Smooth muscle cell of the brain vasculature (primary cell): Measurements from ENCODE around the gene ZNF175.

Experiments
- DNase-seq: peaks from one replicate; pipeline ENCODE4 v3.0.0-alpha.2; 2012; ENCODE audit warnings: low read depth, low spot score

The ZNF175 gene

GRCh38 chr19:51570962-51571575, at the start of gene ZNF175:
Gene ZNF175 (plus strand): TSS chr19:51571283. CDS start chr19:51573330, 2,047 bp downstream.
- peak; percentile 94 for DNase-seq

DNA sequence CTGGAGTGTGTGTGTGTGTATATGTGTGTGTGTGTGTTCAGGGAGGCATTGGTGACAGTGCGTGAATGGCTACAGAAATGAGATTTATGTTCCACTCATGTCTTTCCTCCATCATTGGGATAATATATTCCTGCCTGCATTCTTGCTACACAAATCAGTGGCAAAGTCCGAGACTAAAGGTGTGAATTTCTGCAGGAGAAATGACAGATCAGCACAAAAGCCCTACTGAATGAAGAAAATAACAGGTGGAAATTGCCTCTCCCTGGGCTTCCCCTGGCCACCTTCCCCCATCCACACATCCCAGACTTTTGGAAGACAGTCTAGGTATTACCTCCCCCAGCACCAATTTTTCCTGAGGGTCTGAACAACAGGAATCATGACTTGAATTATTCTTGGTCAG, 49.7 kb upstream of the ZNF175 start:
- DNase-seq: no peak

DNA sequence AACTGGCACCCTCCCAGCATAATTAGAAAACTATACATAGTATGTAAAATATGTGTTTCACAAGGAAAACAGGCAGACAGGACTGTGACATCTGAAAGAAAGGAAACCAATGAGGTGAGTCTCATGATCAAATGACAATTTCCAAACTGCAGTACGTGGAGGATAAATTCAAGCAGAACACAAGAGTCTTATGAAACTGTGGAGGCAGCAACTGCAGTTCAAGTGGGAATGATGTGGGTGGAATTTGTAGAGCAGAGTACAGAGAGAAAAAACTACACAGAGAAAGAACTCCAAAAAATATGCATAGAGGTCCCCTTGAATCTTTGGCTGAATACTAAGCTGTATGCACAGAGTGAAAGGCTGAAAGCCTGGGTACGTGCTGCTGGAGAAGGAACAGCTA, 49.3 kb upstream of the ZNF175 start:
- DNase-seq: no peak

- no peak for DNase-seq
Observed at GRCh38 chr19:51524666-51525264, 46.3 kb upstream of the ZNF175 start.

GRCh38 chr19:51525651-51526050, 45.4 kb upstream of the ZNF175 start:
- DNase-seq: no peak

GRCh38 chr19:51529301-51529700, 41.8 kb upstream of the ZNF175 start:
- no peak for DNase-seq

DNA sequence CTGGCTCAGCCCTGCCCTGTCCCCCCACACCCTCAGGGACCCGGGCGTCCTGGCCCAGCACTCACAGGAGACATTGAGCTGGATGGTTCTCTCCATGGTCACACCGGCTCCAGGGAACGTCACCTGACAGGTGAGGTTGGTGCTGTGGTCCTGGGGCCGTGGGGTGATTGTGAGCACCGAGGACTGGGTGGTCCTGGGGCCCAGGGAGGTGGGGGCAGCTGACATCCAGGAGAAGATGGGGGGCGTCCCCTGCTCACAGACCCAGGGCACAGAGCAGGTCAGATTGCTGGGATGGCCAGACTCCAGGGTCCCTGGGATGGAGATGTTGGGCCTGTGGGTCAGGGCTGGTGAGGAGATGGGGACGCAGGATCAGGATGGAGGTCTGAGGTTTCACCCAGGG, 40.5 kb upstream of the ZNF175 start:
- DNase-seq: no peak

- no peak for DNase-seq
Observed at GRCh38 chr19:51531349-51532315, 39.5 kb upstream of the ZNF175 start, which contains the start of gene SIGLEC6. Gene SIGLEC6 (minus strand): TSS chr19:51531670. CDS start chr19:51531648, 22 bp downstream.

DNA sequence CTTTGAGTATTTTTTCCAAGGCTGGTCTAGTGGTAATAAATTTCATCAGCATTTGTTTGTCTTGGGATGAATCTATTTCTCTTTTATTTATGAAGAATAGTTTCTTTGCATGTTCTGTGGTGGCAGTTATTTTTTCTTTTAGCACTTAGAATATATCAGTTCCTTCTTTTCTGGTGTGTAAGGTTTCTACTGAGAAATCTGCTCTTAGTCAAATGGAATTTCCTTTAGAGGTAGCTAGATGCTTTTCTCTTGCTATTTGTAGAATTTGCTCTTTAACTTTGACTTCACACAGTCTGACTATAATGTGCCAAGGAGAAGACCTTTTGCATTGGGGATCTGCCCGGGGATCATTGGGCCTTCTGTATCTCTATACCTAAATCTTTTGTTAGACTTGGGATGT, 35.5 kb upstream of the ZNF175 start:
- DNase-seq: no peak

DNA sequence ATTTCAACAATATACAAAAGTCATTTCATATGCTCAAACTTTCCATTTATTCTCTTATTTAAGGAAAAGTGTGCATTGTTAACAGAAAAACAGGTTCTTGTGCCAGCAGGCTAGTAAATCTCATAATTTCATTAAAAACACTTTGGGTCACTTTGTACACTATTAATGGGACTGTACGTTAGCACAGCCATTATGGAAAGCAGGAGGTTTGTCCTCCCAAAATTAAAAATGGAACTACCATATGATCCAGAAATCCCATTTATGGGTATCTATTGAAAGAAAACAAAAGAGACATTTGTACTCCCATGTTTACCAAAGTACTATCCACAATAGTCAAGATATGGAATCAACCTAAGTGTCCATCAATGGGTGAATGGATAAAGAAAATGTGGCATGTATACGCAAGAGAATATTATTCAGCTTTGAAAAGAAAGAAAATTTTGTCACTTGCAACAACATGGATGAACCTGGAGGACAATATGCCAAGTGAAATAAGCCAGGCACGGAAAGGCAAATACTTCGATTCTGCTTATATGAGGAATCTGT, 31.2 kb upstream of the ZNF175 start:
- DNase-seq: no peak

DNA sequence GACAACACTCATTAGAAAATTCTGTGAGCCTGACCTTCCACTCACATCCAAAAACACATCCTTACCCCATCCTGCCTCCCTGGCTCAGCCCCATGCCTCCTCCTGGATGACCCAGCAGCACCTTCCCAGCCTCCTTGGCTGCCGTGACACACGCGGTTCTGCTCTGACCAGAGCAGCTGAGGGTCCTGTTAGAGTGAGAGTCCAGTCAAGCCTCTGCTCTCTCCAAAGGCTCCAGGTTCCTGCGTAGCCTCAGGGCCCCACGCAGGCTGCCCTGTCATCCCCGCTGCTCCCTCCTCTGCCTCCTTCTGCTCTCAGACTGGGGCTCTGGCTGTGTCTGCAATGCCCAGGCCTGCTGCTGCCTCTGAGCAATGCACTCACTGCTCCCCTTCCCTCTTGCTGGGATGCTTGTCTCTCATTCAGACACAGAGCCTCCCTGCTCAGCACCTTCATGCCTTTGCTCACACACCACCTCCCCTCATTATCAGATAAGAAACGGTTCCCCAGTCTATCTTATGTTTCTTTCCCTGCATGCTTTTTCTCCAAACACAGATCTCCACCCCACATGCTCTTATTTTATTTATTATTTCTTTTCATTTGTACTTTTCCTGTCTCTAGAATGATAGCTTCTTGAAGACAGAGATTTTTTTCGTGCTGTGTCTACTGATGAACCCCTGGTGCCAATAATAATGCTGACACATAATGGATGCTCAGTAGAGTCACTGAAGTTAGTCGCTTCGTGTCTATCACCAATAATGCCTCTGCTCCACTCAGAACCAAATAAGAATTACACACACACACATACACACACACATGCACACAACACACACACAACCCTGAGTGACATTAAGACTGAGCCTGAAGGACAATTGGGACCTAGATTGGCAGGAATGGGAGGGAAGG, 29.4 kb upstream of the ZNF175 start:
- no peak for DNase-seq

DNA sequence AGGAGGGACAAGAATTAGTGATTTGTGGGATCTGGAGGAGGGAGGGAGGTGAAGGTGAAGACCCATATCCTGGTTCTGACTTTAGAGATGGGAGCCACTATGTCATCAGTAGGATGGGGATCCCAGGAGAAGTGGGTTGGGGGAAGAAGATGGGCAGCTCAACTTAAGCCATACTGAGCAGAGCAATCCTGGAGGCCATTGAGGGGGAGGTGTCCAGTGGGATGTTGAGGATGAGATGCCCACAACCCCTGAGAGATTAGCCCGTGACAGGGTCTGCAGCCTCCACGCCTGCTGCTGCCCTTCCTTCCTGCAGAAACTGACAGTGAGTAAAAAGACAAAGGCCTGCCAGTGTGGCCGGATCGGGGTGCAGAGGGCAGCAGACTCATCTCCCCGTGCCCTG, 28.4 kb upstream of the ZNF175 start:
- no peak for DNase-seq

DNA sequence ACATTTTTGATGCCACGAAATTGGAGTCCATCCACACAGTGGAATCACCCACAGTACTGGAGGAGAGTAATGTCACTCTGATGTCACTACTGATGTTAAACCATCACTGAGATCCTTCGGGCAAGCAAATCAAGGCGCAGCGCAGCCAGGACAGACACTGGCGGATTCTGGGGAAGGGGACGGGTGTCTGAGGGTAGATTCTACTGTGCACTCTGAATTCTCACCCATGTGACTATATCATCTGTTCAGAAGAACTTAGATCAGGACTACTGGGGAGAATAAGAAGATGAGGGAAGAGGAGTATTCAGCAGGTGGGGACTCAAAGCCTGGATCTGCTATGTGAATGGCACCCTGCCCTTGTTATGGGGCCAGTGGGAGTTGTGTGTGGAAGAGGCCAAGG, 27.0 kb upstream of the ZNF175 start:
- no peak for DNase-seq

GRCh38 chr19:51546107-51546649, 24.9 kb upstream of the ZNF175 start:
- DNase-seq: no peak

DNA sequence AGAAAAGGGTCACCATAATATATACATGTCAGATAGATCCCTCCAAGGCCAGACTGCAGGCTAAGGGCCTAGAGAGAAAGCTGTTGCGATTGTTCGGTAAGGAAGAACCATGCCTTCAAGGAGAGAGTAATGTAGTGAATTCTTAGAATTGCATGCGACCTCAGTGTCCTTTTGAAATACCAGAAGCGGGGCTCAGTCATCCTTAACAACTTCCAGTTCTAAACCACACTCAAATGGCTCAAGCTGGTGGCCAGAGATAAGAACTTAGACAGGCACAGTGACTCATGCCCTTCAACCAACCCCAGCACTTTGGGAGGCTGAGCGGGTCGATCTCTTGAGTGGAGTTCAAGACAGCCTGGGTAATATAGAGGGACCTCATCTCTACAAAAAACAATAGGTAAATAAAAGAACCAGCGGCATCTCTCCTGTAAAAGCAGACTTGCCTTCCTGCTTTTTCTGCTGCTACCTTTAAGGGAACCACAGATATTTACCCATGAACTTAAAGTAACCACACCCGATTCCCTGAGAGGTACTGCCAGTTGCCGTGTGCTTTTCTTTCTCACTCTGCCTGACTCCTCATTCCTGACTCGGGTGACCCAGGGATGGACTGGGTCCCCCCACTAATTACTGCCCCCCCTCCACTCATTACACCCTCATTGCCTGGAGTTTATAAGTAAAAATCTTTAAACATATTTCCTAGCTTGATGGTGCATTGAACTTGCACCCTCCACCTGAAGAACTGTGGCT, 24.3 kb upstream of the ZNF175 start:
- no peak for DNase-seq

- no peak for DNase-seq
Observed at GRCh38 chr19:51547397-51548212, 23.5 kb upstream of the ZNF175 start.

GRCh38 chr19:51548213-51548651, 22.9 kb upstream of the ZNF175 start:
- DNase-seq: no peak

GRCh38 chr19:51548891-51549305, 22.2 kb upstream of the ZNF175 start:
- no peak for DNase-seq
